ENCODE results near the gene MCC. TPM values are rescaled to one million over a fixed set of nuclear protein-coding genes. Genes with fewer than 3 reads are reported as not detected.

The MCC gene
- total RNA-seq, 3 donors from 2014 or later (not counting 1 experiment from before 2014, with no cell fraction given) = 0.68 to 1.8 (median 1.4) TPM

GRCh38 chr5:112998296-112998695 is 490.0 kb downstream of the MCC start:
- peaks cover 14% of the 10 kb centered on the region for H3K36me3 Mint-ChIP-seq
- DNase-seq = no peak
- ATAC-seq = no peak
- Histone ChIP-seq H3K4me3 (ENCODE audit: low read length) (no peak overlapping the region), H3K27ac (ENCODE audit: low read length) (no peak overlapping the region), H3K36me3 (ENCODE audit: control insufficient read depth, insufficient read depth, low read length) (peaks cover 51% of the 10 kb centered on the region), H3K9me3 (ENCODE audit: control insufficient read depth, insufficient read depth, low read length) (no peaks in the 10 kb centered on the region), H3K4me1 (ENCODE audit: control insufficient read depth, insufficient read depth, low read length) (no peaks in the 10 kb centered on the region), H3K27me3 (ENCODE audit: control insufficient read depth, insufficient read depth, low read length) (no peaks in the 10 kb centered on the region)
- no peaks in the 10 kb centered on the region for H3K9me3 Mint-ChIP-seq
- H3K4me3 Mint-ChIP-seq = no peak overlapping the region
- no peaks in the 10 kb centered on the region for H3K27me3 Mint-ChIP-seq (ENCODE audit: low read depth in 2 of 2)
- TF ChIP-seq, protein P1, sequence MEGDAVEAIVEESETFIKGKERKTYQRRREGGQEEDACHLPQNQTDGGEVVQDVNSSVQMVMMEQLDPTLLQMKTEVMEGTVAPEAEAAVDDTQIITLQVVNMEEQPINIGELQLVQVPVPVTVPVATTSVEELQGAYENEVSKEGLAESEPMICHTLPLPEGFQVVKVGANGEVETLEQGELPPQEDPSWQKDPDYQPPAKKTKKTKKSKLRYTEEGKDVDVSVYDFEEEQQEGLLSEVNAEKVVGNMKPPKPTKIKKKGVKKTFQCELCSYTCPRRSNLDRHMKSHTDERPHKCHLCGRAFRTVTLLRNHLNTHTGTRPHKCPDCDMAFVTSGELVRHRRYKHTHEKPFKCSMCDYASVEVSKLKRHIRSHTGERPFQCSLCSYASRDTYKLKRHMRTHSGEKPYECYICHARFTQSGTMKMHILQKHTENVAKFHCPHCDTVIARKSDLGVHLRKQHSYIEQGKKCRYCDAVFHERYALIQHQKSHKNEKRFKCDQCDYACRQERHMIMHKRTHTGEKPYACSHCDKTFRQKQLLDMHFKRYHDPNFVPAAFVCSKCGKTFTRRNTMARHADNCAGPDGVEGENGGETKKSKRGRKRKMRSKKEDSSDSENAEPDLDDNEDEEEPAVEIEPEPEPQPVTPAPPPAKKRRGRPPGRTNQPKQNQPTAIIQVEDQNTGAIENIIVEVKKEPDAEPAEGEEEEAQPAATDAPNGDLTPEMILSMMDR (IDR thresholded peaks at IDR 0.05) = no peak
- peak overlapping the region in 1 of 2 donors; percentile 81 for H3K27ac Mint-ChIP-seq
- 100% methylated on average over 3 of the region's 4 CpGs for WGBS (ENCODE audit: insufficient coverage)
- peaks cover 17 to 18% of the 10 kb centered on the region in 2 donors for H3K4me1 Mint-ChIP-seq
- intact Hi-C loops (cut with micrococcal nuclease) = loop anchor here (5.0 to 10.0 kb wide), 2 partner anchors 147 to 514 kb away; partner anchors contain the start of gene YTHDC2

DNA sequence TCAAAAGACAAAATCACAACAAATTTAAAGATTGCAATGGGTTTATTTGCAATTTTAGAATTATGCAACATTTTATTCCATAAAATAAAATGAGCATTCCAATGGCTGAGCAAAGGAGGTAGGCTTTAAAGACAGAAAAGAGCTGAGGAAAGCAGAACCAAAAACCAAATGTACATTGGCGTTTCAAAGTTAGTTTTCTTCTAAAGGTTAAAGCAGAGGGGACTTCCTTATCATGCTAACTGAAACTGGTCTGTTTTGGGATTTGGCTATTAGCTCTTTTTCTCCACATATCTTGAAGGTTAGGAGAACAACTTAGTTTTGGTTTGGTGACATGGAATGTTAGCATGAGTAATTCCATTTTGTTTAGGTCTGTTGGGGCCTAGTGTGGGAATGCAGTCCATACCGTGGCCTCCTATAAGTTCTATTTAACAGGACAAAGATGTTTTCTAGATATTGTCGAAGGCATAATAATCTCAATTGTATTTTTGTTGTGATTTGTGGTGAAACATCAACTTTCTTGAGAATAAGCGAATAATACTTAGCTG is 491.4 kb downstream of the MCC start:
- ATAC-seq (no peak), DNase-seq (no peak)
- Histone ChIP-seq H3K27ac (ENCODE audit: low read length) (no peak overlapping the region), H3K4me3 (ENCODE audit: low read length) (no peak overlapping the region), H3K27me3 (ENCODE audit: control insufficient read depth, insufficient read depth, low read length) (no peaks in the 10 kb centered on the region), H3K4me1 (ENCODE audit: control insufficient read depth, insufficient read depth, low read length) (no peaks in the 10 kb centered on the region), H3K9me3 (ENCODE audit: control insufficient read depth, insufficient read depth, low read length) (no peaks in the 10 kb centered on the region), H3K36me3 (ENCODE audit: control insufficient read depth, insufficient read depth, low read length) (peaks cover 48% of the 10 kb centered on the region)
- Mint-ChIP-seq H3K27ac (peak overlapping the region in 1 of 2 donors; percentile 45), H3K4me3 (no peak overlapping the region), H3K4me1 (peaks cover 18 to 24% of the 10 kb centered on the region in 2 donors), H3K9me3 (no peaks in the 10 kb centered on the region), H3K27me3 (ENCODE audit: low read depth in 2 of 2) (no peaks in the 10 kb centered on the region), H3K36me3 (peaks cover 6% of the 10 kb centered on the region)
- 87% methylated on average over 4 of the region's 4 CpGs for WGBS (ENCODE audit: insufficient coverage)
- intact Hi-C loops (cut with micrococcal nuclease) = loop anchor here (1.0 to 10.0 kb wide), 4 partner anchors 148 to 609 kb away; partner anchors contain the start of gene YTHDC2
- TF ChIP-seq, protein P1 (IDR thresholded peaks at IDR 0.05) = no peak

GRCh38 chr5:112995764-112996618 is 492.3 kb downstream of the MCC start:
- H3K27me3 ChIP-seq (ENCODE audit: control insufficient read depth, insufficient read depth, low read length) = no peaks in the 10 kb centered on the region
- TF ChIP-seq, protein P1 (IDR thresholded peaks at IDR 0.05) = peak; percentile 88

More at GRCh38 chr5:112995764-112996618, 492.3 kb downstream of the MCC start:
- H3K4me1 ChIP-seq (ENCODE audit: control insufficient read depth, insufficient read depth, low read length) = no peaks in the 10 kb centered on the region
- Mint-ChIP-seq H3K27me3 (ENCODE audit: low read depth in 2 of 2) (no peaks in the 10 kb centered on the region), H3K4me1 (peaks cover 18 to 24% of the 10 kb centered on the region in 2 donors), H3K9me3 (no peaks in the 10 kb centered on the region), H3K27ac (peak overlapping the region; percentile 45 to 59), H3K36me3 (no peaks in the 10 kb centered on the region), H3K4me3 (no peak overlapping the region)
- 48% methylated on average over 5 of the region's 7 CpGs for WGBS (ENCODE audit: insufficient coverage)
- ATAC-seq = peak; percentile 87 to 98 (median 94)
- H3K9me3 ChIP-seq (ENCODE audit: control insufficient read depth, insufficient read depth, low read length) = no peaks in the 10 kb centered on the region
- peak; percentile 71 to 86 for DNase-seq
- H3K36me3 ChIP-seq (ENCODE audit: control insufficient read depth, insufficient read depth, low read length) = peaks cover 39% of the 10 kb centered on the region
- intact Hi-C loops (cut with micrococcal nuclease) = loop anchor here (1.0 to 10.0 kb wide), 4 partner anchors 149 to 610 kb away; partner anchors contain the start of gene YTHDC2
- no peak overlapping the region for H3K4me3 ChIP-seq (ENCODE audit: low read length)
- no peak overlapping the region for H3K27ac ChIP-seq (ENCODE audit: low read length)

Data from natural killer cell (primary cell).